Bronchial epithelial cell (primary cell): Measurements from ENCODE around the gene CLDN16. TPM values are rescaled to one million over a fixed set of nuclear protein-coding genes. Genes with fewer than 3 reads are reported as not detected.

ENCODE experiments used
- DNase-seq: peaks from one replicate; pipeline ENCODE4 v3.0.0-alpha.2; 2010; ENCODE audit warnings: low read depth
- FAIRE-seq: peaks from 2 replicates; lab custom pipeline; 2011; peaks lifted over from hg19 to GRCh38; lab: Jason Lieb, UNC
- H3K27me3 ChIP-seq: 2 replicates; pipeline ENCODE4 v1.5.1; 2011; ENCODE audit warnings: low read length; ENCODE audit not compliant: control insufficient read depth, insufficient read depth
- H3K36me3 ChIP-seq: 2 replicates; pipeline ENCODE4 v1.5.1; 2011; ENCODE audit warnings: low read length; ENCODE audit not compliant: control insufficient read depth, insufficient read depth
- H3K4me3 ChIP-seq: 2 replicates; pipeline ENCODE4 v1.5.1; 2011; ENCODE audit warnings: mild to moderate bottlenecking, low read depth, low read length, control low read depth
- CTCF ChIP-seq: IDR thresholded peaks from 2 replicates; pipeline ENCODE4 v1.5.1; 2011; ENCODE audit warnings: mild to moderate bottlenecking, moderate library complexity, low read length, control low read depth, inconsistent platforms; ENCODE audit not compliant: insufficient read depth, severe bottlenecking
- total RNA-seq: library from RNA; depleted of rRNA; stranded (reverse); fragments of >200 nt; gene quantifications from 2 replicates; pipeline ENCODE4 v1.2.1, GENCODE V29; 2014

The CLDN16 gene
- total RNA-seq, 1 donor from 2014 or later = 0.26 TPM

GRCh38 chr3:190435618-190436017 lies 47.7 kb downstream of the CLDN16 start:
- Histone ChIP-seq H3K36me3 (no peaks in the 10 kb centered on the region), H3K27me3 (no peaks in the 10 kb centered on the region), H3K4me3 (no peak overlapping the region)
- TF ChIP-seq CTCF = no peak
- DNase-seq = peak; percentile 45
- FAIRE-seq = peak; percentile 18

- FAIRE-seq = peak; percentile 52
- DNase-seq = no peak
- TF ChIP-seq CTCF = no peak
- no peak overlapping the region for H3K4me3 ChIP-seq
- no peaks in the 10 kb centered on the region for H3K36me3 ChIP-seq
- no peaks in the 10 kb centered on the region for H3K27me3 ChIP-seq
Measured at GRCh38 chr3:190436331-190436730, 48.4 kb downstream of the CLDN16 start.

- H3K36me3 ChIP-seq = no peaks in the 10 kb centered on the region
- FAIRE-seq = no peak
- DNase-seq = no peak
- no peak overlapping the region for H3K4me3 ChIP-seq
- no peaks in the 10 kb centered on the region for H3K27me3 ChIP-seq
- no peak for TF ChIP-seq CTCF
Measured at GRCh38 chr3:190442240-190442639, 54.3 kb downstream of the CLDN16 start.

- Histone ChIP-seq H3K36me3 (no peaks in the 10 kb centered on the region), H3K4me3 (no peak overlapping the region), H3K27me3 (no peaks in the 10 kb centered on the region)
- peak; percentile 15 for DNase-seq
- no peak for FAIRE-seq
- TF ChIP-seq CTCF = peak; percentile 13
Measured at GRCh38 chr3:190443257-190443656, 55.3 kb downstream of the CLDN16 start.

GRCh38 chr3:190444006-190444405 lies 56.0 kb downstream of the CLDN16 start:
- Histone ChIP-seq H3K4me3 (no peak overlapping the region), H3K36me3 (no peaks in the 10 kb centered on the region), H3K27me3 (no peaks in the 10 kb centered on the region)
- TF ChIP-seq CTCF = no peak
- no peak for DNase-seq
- no peak for FAIRE-seq

GRCh38 chr3:190444576-190445145 lies 56.7 kb downstream of the CLDN16 start:
- H3K4me3 ChIP-seq = no peak overlapping the region
- no peak for FAIRE-seq
- no peak for DNase-seq
- no peaks in the 10 kb centered on the region for H3K36me3 ChIP-seq
- no peaks in the 10 kb centered on the region for H3K27me3 ChIP-seq
- no peak for TF ChIP-seq CTCF
